ENCODE results near the gene METTL5. TPM values are rescaled to one million over a fixed set of nuclear protein-coding genes. Genes with fewer than 3 reads are reported as not detected.

Gene METTL5
- total and polyA plus RNA-seq, 9 of the 15 experiments (the other 6 are each of a cell fraction or from before 2014, with no cell fraction given) = 149 to 471 (median 224) TPM

- Histone ChIP-seq H3K27me3 (ENCODE audit: control insufficient read depth in 2 of 2, insufficient read depth in 2 of 2, low read length in 2 of 2) (no peaks in the 10 kb centered on the region), H3K4me1 (replicated peaks in 1 of 2; ENCODE audit: control insufficient read depth in 2 of 2, insufficient read depth in 2 of 2, low read length in 2 of 2) (peaks cover 4 to 5% of the 10 kb centered on the region in 2 experiments; a peak in 2 of 5 replicates), H3K9me3 (replicated peaks; ENCODE audit: control insufficient read depth, insufficient read depth, low read depth, low read length) (no peaks in the 10 kb centered on the region), H4K20me1 (replicated peaks; ENCODE audit: control insufficient read depth, insufficient read depth, low read length) (no peaks in the 10 kb centered on the region), H3K79me2 (ENCODE audit: control insufficient read depth, insufficient read depth, low read length) (no peaks in the 10 kb centered on the region), H3K4me3 (no peak overlapping the region), H3K27ac (ENCODE audit: extremely low read depth, low read depth, low read length) (no peak overlapping the region), H3K9me1 (ENCODE audit: control insufficient read depth, insufficient read depth, low read length) (no peaks in the 10 kb centered on the region), H3K9ac (ENCODE audit: insufficient read depth in 1 of 2, low read depth in 2 of 2, low read length in 2 of 2) (no peak overlapping the region), H3K36me3 (ENCODE audit: control insufficient read depth, insufficient read depth, low read length) (no peaks in the 10 kb centered on the region), H2AFZ (ENCODE audit: low read depth, low read length) (no peak overlapping the region), H3K4me2 (ENCODE audit: insufficient read depth, low read length) (no peak overlapping the region)
- CTCF ChIA-PET (ENCODE audit: low intra/inter-chr PET ratio) = interaction anchor here (0.6 kb wide), 1 partner anchor 13 kb away, joined by 5 read pairs; no protein-coding TSS in a partner anchor
- FAIRE-seq (no peak), DNase-seq (ENCODE audit: extremely low read depth in 1 of 4, low spot score in 3 of 4) (no peak), ATAC-seq (no peak)
- intact Hi-C loops (cut with micrococcal nuclease) (no loop called here), in situ Hi-C loops (cut with MboI) (no loop called here)
- TF ChIP-seq HES1 (IDR thresholded peaks at IDR 0.05; ENCODE audit: low read depth) = no peak
- TF ChIP-seq TCF3 (CRISPR knock-in tag; IDR thresholded peaks at IDR 0.05) = no peak
- no peak for TF ChIP-seq XRCC3 (IDR thresholded peaks at IDR 0.05)
- no peak for TF ChIP-seq ZNF512 (tag; IDR thresholded peaks at IDR 0.05)
- no peak for TF ChIP-seq SOX6 (IDR thresholded peaks at IDR 0.05)
- no peak for TF ChIP-seq PHF21A (IDR thresholded peaks at IDR 0.05; ENCODE audit: borderline replicate concordance, low read depth)
- TF ChIP-seq ATF2 (CRISPR knock-in tag; IDR thresholded peaks at IDR 0.05) = no peak
- TF ChIP-seq MAFF (IDR thresholded peaks at IDR 0.05; ENCODE audit: low read length) = no peak
- 40% methylated on average over 5 of the region's 5 CpGs for WGBS (ENCODE audit: insufficient coverage, low coverage, missing lambda C conversion rate)
- no TSS peak for BruUV-seq (replicated peaks)
- POLR2A ChIA-PET = interaction anchor here (0.7 to 1.4 kb wide), 4 partner anchors 19 to 1191 kb away, joined by 3 to 6 read pairs (median 4); no protein-coding TSS in a partner anchor
These were observed 53.7 kb downstream of the METTL5 start for GRCh38 chr2:169771021-169771420.

Data from K562 (cell line).